Progenitor cell of endocrine pancreas (in vitro differentiated cells): ENCODE data around the gene TMEM138. TPM values are rescaled to one million over a fixed set of nuclear protein-coding genes. Genes with fewer than 3 reads are reported as not detected.

Experiments used
- DNase-seq: peaks from one replicate; pipeline ENCODE4 v3.0.0; 2021; ENCODE audit warnings: low spot score; ENCODE audit not compliant: unreplicated experiment
- H3K27ac Mint-ChIP-seq: 2 replicates; pipeline ENCODE4 v1.8.0; 2021; ENCODE audit warnings: mild to moderate bottlenecking, moderate library complexity, mixed read lengths
- H3K27me3 Mint-ChIP-seq: 2 replicates; pipeline ENCODE4 v1.8.0; 2021; ENCODE audit warnings: mixed read lengths
- H3K36me3 Mint-ChIP-seq: 2 replicates; pipeline ENCODE4 v1.8.0; 2022; ENCODE audit warnings: mixed read lengths; ENCODE audit not compliant: insufficient read depth
- H3K4me1 Mint-ChIP-seq: 2 replicates; pipeline ENCODE4 v1.8.0; 2021; ENCODE audit warnings: low read depth, mixed read lengths
- H3K4me3 Mint-ChIP-seq: 2 replicates; pipeline ENCODE4 v1.8.0; 2021; ENCODE audit warnings: low read depth, mild to moderate bottlenecking, moderate library complexity, mixed read lengths
- H3K9me3 Mint-ChIP-seq: 2 replicates; pipeline ENCODE4 v1.8.0; 2021; ENCODE audit warnings: low read depth, mixed read lengths
- total RNA-seq: library from RNA; stranded (reverse); gene quantifications from 2 replicates; pipeline ENCODE4 v1.2.1, GENCODE V29; 2021
- TF ChIP-seq, protein P1 (sequence below): fragments of 200-600 bp; sonication (generic); IDR thresholded peaks from one replicate; pipeline ENCODE4 v1.5.0; 2021; ENCODE audit warnings: antibody characterized with exemption, mild to moderate bottlenecking; ENCODE audit not compliant: unreplicated experiment

Gene TMEM138
- total RNA-seq, 1 donor from 2014 or later, result 46.7 TPM

DNA sequence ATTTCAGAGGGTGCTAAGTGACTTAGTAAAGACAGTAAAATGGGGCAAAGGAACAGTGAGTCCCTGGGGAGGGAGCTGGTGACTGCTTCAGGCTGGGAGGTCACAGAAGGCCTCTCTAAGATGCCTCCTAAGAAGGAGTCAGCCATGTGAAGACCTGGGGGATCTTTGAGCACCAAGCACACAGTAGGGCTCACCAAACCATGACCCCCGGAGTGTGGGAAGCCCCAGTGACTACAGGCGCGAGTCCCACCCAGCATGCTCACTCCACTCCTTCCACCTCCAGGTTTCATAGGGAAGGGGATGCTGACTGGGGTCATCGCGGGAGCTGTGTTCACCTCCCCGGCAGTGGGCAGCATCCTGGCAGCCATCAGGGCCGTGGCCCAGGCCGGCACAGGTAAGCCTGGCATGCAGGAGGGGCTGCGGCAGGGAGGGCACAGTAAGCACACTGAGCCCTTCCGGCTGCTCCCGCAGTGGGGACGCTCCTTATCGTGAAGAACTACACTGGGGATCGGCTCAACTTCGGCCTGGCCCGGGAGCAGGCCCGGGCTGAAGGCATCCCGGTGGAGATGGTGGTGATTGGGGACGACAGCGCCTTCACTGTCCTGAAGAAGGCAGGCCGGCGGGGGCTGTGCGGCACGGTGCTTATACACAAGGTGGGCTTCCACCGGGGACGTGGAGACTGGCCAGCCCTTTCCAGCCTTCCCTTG is 23.2 kb upstream of the TMEM138 start:
- DNase-seq, result no peak
- H3K36me3 Mint-ChIP-seq, result peaks cover 7% of the 10 kb centered on the region
- no peak overlapping the region for H3K4me3 Mint-ChIP-seq
- TF ChIP-seq, protein P1, sequence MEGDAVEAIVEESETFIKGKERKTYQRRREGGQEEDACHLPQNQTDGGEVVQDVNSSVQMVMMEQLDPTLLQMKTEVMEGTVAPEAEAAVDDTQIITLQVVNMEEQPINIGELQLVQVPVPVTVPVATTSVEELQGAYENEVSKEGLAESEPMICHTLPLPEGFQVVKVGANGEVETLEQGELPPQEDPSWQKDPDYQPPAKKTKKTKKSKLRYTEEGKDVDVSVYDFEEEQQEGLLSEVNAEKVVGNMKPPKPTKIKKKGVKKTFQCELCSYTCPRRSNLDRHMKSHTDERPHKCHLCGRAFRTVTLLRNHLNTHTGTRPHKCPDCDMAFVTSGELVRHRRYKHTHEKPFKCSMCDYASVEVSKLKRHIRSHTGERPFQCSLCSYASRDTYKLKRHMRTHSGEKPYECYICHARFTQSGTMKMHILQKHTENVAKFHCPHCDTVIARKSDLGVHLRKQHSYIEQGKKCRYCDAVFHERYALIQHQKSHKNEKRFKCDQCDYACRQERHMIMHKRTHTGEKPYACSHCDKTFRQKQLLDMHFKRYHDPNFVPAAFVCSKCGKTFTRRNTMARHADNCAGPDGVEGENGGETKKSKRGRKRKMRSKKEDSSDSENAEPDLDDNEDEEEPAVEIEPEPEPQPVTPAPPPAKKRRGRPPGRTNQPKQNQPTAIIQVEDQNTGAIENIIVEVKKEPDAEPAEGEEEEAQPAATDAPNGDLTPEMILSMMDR, result no peak
- H3K27me3 Mint-ChIP-seq, result no peaks in the 10 kb centered on the region
- no peaks in the 10 kb centered on the region for H3K9me3 Mint-ChIP-seq
- H3K4me1 Mint-ChIP-seq, result peaks cover 3% of the 10 kb centered on the region
- no peak overlapping the region for H3K27ac Mint-ChIP-seq

DNA sequence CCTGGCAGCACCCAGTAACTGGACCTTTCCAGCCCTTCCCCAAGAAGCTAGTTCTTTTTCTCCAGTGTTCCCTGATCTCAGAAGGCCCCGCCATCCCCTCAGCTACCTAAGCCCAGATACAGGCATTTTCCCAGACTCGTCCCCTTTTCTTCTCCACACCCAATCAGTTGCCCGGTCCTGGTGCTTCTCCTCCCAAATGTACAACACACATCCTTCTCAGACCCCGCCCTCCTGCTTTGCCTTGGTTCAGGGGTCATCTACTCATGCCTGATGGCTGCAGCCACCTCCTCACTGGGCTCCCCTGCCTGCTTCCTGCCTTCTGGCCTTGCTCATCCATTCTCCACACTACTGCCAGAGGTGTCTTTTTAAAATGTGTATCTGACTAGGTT is 22.7 kb upstream of the TMEM138 start:
- Mint-ChIP-seq H3K9me3 (no peaks in the 10 kb centered on the region), H3K4me1 (peaks cover 3% of the 10 kb centered on the region), H3K4me3 (no peak overlapping the region), H3K27ac (peak overlapping the region; percentile 47), H3K36me3 (peaks cover 7% of the 10 kb centered on the region), H3K27me3 (no peaks in the 10 kb centered on the region)
- no peak for DNase-seq
- TF ChIP-seq, protein P1, result no peak

DNA sequence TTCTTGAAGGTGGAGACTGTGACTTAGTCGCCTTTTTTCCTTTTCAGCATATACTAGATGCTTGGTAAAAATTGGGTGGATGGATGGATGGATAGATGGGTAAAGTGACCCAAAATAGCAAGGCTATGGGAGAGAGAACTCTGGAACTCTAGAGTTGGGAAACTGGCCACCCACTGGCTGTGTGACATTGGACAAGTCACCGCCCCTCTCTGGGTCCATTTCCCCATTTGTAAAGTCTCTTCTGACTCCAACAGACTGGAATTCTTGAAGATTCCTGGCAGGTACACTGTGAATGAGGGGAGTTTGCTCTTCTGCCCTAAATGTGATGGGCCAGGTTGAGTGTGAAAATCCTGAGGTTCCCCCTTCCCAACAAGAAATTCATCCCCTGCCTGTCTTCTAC is 21.2 kb upstream of the TMEM138 start:
- H3K4me1 Mint-ChIP-seq, result peaks cover 3% of the 10 kb centered on the region
- no peak for DNase-seq
- peaks cover 7% of the 10 kb centered on the region for H3K36me3 Mint-ChIP-seq
- H3K9me3 Mint-ChIP-seq, result no peaks in the 10 kb centered on the region
- TF ChIP-seq, protein P1, result no peak
- no peak overlapping the region for H3K27ac Mint-ChIP-seq
- no peak overlapping the region for H3K4me3 Mint-ChIP-seq
- H3K27me3 Mint-ChIP-seq, result no peaks in the 10 kb centered on the region

DNA sequence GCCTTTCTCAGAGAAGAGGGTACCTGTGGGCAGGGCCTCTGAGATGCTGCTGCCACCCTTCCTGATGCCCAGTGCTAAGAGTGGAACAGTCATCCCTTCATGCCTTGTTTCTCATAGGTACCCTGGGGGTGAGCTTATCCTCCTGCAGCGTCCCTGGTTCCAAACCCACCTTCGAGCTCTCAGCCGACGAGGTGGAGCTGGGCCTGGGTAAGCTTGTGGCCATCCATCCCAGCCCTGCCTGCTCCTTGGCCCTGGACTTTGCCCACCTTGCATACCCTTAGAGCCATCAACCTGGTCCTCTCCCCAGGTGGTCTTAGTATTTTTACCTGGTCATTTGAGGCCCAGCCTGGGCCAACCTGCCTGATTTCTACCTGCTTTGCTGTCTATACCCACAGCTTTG is 20.5 kb upstream of the TMEM138 start:
- DNase-seq, result no peak
- Mint-ChIP-seq H3K4me1 (no peaks in the 10 kb centered on the region), H3K27ac (no peak overlapping the region), H3K36me3 (peaks cover 7% of the 10 kb centered on the region), H3K4me3 (no peak overlapping the region), H3K9me3 (no peaks in the 10 kb centered on the region), H3K27me3 (no peaks in the 10 kb centered on the region)
- TF ChIP-seq, protein P1, result no peak

DNA sequence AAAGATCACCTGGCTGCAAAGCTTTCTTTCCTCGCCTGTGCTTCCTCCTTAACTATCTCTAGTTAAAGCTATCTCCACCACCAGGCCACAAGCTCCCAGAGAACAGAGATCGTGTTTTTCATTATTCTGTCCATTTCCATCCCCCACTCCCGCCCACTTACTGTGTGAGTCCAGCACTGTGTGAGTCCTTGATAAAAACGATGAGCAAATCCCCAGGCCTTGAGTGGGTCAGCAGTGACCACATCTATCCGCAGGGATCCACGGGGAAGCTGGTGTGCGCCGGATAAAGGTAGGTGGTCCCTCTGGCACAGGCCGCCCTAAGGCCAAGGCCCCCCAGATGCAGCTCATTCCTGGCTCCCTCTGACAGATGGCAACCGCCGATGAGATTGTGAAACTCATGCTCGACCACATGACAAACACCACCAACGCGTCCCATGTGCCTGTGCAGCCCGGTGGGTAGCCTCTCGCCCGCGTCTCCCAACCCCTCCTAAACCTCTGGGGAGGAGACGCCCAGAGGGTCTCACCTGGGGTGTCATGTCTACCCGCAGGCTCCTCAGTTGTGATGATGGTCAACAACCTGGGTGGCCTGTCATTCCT is 19.9 kb upstream of the TMEM138 start:
- Mint-ChIP-seq H3K4me3 (no peak overlapping the region), H3K9me3 (no peaks in the 10 kb centered on the region), H3K27me3 (no peaks in the 10 kb centered on the region), H3K4me1 (no peaks in the 10 kb centered on the region), H3K27ac (no peak overlapping the region), H3K36me3 (peaks cover 7% of the 10 kb centered on the region)
- no peak for DNase-seq
- TF ChIP-seq, protein P1, result no peak
